AG04450 (cell line): Measurements from ENCODE around the gene MAPKAP1. TPM values are rescaled to one million over a fixed set of nuclear protein-coding genes. Genes with fewer than 3 reads are reported as not detected.

Source experiments
- CTCF ChIA-PET: fragments of 300-600, 350-600 bp; formaldehyde crosslinking; extraction: SDS; loops from one replicate; lab custom pipeline; 2022; ENCODE audit warnings: antibody characterized with exemption, inconsistent platforms; lab: Charles Lee
- POLR2A ChIA-PET: fragments of 350-600 bp; formaldehyde crosslinking; extraction: SDS; loops from one replicate; lab custom pipeline; 2021; ENCODE audit warnings: antibody characterized with exemption, inconsistent platforms; lab: Yijun Ruan, JAX
- DNase-seq: peaks from one replicate; pipeline ENCODE4 v3.0.0-alpha.2; 2011; ENCODE audit warnings: low read depth, low spot score
- H3K27ac ChIP-seq: one replicate; pipeline ENCODE4 v1.5.1; 2012; ENCODE audit warnings: low read depth, low read length, control low read depth
- H3K27me3 ChIP-seq: one replicate; pipeline ENCODE4 v1.6.0; 2012; ENCODE audit warnings: low read length; ENCODE audit not compliant: control insufficient read depth, insufficient read depth
- H3K4me3 ChIP-seq: 2 replicates; pipeline ENCODE4 v1.5.1; 2011; ENCODE audit warnings: mild to moderate bottlenecking, low read depth, low read length, control low read depth
- H3K9me3 ChIP-seq: 2 replicates; pipeline ENCODE4 v1.5.1; 2012; ENCODE audit warnings: low read length; ENCODE audit not compliant: control insufficient read depth, insufficient read depth
- CTCF ChIP-seq: IDR thresholded peaks from 2 replicates; pipeline ENCODE4 v1.5.1; 2011; ENCODE audit warnings: low read depth, low read length, control low read depth, inconsistent platforms
- polyA plus RNA-seq: library from polyadenylated mRNA; depleted of rRNA; stranded (reverse); fragments of >200 nt; gene quantifications from 2 replicates; pipeline ENCODE4 v1.2.3, GENCODE V29; 2011

MAPKAP1 gene
- polyA plus RNA-seq, 1 experiment: 140 TPM

GRCh38 chr9:125422853-125423252 lies 284.2 kb downstream of the MAPKAP1 start:
- DNase-seq: no peak
- Histone ChIP-seq H3K27ac (no peak overlapping the region), H3K4me3 (no peak overlapping the region), H3K9me3 (no peaks in the 10 kb centered on the region; the same call in 1 of the 2 replicates), H3K27me3 (no peaks in the 10 kb centered on the region)
- POLR2A ChIA-PET: interaction anchor here (0.7 kb wide), 1 partner anchor 23 kb away, joined by 4 read pairs; no protein-coding TSS in a partner anchor
- TF ChIP-seq CTCF: no peak
- CTCF ChIA-PET: no interaction called here

GRCh38 chr9:125421591-125422181 lies 285.3 kb downstream of the MAPKAP1 start:
- no peaks in the 10 kb centered on the region for H3K27me3 ChIP-seq
- ChIA-PET CTCF (no interaction called here), POLR2A (no interaction called here)
- no peak overlapping the region for H3K4me3 ChIP-seq
- H3K27ac ChIP-seq: no peak overlapping the region
- no peak for DNase-seq
- no peaks in the 10 kb centered on the region; the same call in 1 of the 2 replicates for H3K9me3 ChIP-seq
- no peak for TF ChIP-seq CTCF

GRCh38 chr9:125421166-125421565 lies 285.8 kb downstream of the MAPKAP1 start:
- Histone ChIP-seq H3K9me3 (no peaks in the 10 kb centered on the region; the same call in 1 of the 2 replicates), H3K4me3 (no peak overlapping the region), H3K27me3 (no peaks in the 10 kb centered on the region), H3K27ac (no peak overlapping the region)
- POLR2A ChIA-PET: no interaction called here
- no peak for TF ChIP-seq CTCF
- DNase-seq: no peak
- CTCF ChIA-PET: no interaction called here

- H3K27ac ChIP-seq: no peak overlapping the region
- no peak for TF ChIP-seq CTCF
- H3K27me3 ChIP-seq: no peaks in the 10 kb centered on the region
- H3K9me3 ChIP-seq: no peaks in the 10 kb centered on the region; the same call in 1 of the 2 replicates
- DNase-seq: no peak
- H3K4me3 ChIP-seq: no peak overlapping the region
- ChIA-PET CTCF (interaction anchor here (1.0 to 1.6 kb wide), 2 partner anchors 11 kb away, joined by 4 to 5 read pairs; no protein-coding TSS in a partner anchor), POLR2A (no interaction called here)
These were observed 288.6 kb downstream of the MAPKAP1 start for GRCh38 chr9:125418404-125418803.

GRCh38 chr9:125416517-125416916 lies 290.5 kb downstream of the MAPKAP1 start:
- Histone ChIP-seq H3K4me3 (no peak overlapping the region), H3K27me3 (no peaks in the 10 kb centered on the region), H3K27ac (no peak overlapping the region), H3K9me3 (no peaks in the 10 kb centered on the region; the same call in 1 of the 2 replicates)
- no peak for TF ChIP-seq CTCF
- no peak for DNase-seq
- ChIA-PET POLR2A (interaction anchor here (0.7 kb wide), 1 partner anchor 8 kb away, joined by 3 read pairs; no protein-coding TSS in a partner anchor), CTCF (interaction anchor here (0.5 to 1.6 kb wide), 3 partner anchors 9 to 142 kb away, joined by 3 to 4 read pairs (median 4); no protein-coding TSS in a partner anchor)
